ENCODE data around the gene BAZ2B.

The BAZ2B gene

DNA sequence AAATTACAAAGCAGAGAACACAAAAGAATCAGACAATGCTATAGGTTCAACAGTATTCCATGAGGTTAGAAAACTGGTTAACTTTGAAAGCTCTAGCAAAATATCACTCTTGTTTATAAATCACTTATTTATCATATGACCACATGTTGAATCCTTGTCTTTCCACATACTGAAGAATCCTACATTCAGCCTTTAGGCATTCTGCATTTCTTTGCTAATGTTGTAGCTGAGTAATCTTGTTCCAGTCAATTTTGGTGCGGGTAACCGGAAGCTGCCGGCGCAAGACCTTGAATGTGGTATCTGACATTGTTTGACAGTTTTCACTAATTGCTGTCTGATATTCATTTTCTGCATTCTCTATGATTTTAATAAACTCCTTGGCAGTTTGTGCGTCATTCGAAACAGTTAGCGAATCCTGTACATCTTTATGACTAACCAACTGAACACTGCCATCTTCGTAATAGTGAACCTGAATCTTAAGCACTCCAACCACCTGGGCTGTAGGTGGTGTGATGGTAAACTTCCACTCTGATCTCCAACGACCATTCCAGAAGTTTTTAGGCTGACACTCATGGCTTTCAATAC is 154.1 kb downstream of the BAZ2B start:
- DNase-seq (ENCODE audit: low read depth in 2 of 2) = no peak

DNA sequence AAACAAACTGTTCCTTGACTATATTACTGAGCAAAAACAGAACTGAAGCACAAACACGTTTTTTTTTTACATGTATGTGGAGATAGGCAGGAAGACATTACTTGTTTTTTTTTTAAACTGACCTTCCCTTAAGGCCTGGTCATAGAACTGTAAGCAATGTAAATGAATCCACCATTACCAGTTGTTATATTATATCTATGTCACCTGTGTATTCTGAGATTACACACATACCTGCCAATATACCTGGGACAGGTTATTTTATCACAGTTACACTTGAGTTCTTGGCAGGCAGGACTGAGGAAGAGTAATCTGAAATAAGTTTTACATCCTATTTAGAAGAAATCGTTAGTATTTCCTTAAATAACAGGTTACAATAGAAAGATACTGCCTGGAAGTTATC is 155.3 kb downstream of the BAZ2B start:
- no peak for DNase-seq (ENCODE audit: low read depth in 2 of 2)

DNA sequence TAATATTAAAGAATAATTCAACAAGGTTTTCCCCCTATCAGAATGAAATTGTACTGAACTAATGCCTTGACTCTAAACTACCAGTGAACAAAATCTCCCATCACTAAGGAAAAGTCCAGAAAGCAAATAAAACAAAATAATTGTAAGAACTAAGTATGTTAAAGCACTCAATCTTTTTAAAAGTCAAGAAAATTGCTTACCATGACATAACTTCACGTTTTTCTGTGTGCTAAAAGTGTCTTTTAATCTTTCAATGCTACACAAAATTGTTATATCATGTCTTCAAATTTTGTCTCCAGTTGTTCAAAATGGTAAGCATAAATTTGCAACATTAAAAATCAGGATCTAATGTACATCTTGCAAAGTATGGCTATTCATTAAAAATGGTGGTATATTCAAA is 156.1 kb downstream of the BAZ2B start:
- DNase-seq (ENCODE audit: low read depth in 2 of 2) = no peak

DNA sequence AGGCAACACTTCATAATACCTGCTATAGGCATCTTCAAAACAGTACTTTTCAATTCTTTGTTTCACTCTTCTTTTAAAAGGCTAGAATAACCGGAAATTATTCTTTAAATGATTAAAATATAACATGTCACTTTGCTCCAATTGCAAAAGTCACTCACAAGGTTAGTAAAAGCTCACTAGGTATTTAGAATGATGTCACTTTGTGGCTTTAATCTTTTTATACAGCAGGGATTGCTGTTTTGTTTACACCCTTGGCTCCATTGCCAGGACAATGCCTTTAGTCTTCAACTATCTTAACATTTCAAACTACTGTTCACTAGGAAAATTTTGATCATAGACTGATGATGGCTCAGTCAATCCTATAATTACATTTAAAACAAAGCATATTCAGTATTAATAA is 157.1 kb downstream of the BAZ2B start:
- DNase-seq (ENCODE audit: low read depth in 2 of 2) = no peak

DNA sequence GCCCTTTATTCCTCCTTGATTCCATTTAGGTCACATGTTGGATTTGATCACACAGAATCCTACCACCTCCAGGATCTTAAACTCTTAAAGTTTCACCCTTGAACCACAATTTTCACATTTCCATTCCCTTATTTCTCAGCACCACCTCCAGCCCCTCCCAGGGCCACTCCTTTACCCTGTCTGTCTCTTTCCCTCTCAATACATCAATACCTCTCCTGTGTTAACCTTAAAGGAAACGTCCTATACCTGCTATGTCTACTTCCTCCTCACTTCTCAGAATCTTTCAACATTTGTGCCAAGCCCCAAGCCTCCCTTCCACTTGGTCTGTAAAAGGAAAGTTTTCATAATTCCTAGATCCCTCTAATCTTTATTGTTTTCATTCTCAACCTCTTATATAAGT is 158.8 kb downstream of the BAZ2B start:
- DNase-seq (ENCODE audit: low read depth in 2 of 2) = no peak

DNA sequence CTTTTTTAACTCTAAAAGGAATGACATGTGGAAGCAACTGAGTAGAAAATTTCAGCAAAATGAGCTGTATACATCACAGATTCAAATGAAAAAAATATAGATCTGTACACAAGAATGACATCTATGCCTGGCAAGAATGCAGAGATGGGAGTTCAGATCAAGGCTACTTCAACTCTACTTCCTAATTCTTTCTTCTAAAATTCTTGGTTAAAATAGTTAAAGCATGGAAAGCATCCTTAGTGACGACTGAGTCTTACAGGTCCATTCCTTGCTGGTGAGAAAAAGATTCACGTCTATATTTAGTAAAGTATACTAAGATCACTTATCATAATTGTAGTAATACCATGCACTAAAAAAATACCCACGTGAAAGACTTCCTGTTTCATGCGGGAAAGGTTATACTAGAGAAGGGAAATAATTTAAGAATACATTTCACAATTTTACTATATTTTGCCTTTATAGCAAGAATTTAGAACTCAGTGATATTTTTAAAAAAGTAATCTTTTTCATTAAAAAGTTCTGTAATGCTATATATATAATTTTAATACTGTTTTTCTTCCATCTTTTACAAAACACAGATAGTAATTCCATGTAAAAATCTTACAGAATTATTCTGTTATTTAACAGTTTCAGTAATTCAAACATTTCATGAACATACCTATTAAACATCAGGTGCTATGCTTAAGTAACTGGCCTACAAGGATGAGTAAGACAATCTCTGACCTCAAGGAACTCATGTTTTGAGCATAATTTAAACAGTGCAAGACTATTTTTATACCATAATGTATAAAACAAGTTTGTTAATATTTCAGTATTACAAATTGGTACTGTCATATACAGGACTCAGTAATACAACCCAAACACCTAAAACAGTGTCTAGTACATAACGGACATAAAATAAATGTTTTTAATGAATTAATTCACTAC is 159.6 kb downstream of the BAZ2B start:
- no peak for DNase-seq (ENCODE audit: low read depth in 2 of 2)

DNA sequence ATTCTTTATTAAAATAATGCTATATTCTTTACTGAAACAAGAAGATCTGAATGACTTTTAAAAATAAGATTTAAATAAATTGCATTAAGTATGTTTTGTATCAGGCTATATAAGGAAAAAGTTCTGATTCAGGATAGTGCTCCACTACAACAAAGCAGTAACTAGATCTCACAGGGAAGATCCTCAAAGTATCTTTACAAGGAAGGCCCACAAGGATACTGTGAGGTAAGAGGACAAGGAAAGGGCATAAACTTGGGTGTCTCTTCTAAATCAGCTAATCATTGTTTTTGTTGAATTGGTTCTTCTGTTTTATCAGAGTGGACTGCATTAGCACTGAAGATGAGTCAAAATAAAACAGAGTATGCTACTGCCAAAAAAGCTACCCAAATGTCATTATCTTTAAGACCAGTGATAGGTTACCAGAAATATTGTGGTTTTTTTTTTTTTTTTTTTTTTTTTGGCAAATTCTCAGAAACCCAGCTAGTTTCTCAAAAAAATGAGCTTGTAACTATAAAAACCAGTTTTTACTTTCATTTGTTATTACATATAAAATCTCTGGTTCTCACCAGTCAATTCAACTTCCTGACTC is 160.9 kb downstream of the BAZ2B start:
- DNase-seq (ENCODE audit: low read depth in 2 of 2) = no peak

DNA sequence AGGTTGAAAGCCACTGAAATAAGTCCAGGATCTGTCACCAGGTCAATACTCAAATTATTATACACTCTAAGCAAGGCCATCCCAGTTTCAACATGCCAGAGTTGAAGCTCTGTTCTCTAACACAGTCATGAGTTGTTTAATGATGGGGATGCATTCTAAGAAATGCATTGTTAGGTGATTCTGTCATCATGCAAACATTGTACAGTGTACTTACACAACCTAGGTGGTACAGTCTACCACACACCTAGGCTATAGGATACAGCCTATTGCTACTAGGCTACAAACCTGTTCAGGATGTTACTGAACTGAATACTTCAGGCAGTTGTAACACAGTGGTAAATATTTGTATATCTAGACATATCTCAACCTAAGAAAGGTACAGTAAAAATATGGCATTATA is 162.2 kb downstream of the BAZ2B start:
- DNase-seq (ENCODE audit: low read depth in 2 of 2) = no peak

DNA sequence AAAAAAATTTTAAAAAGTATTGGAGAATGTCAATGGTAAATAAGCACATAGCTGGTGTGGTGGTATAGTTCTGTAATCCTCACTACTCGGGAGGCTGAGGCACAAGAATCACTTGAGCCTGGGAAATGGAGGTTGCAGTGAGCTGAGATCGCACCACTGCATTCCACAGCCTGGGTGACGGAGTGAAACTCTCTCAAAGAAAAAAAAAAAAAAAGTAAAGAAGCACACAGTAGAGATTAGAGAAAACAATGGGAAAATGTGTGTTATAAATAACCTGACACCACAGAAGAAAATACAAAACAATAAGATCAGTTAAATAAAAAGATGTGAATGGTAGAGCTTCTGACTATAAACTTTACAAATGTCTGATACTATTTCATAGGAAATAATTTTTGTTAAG is 166.2 kb downstream of the BAZ2B start:
- DNase-seq (ENCODE audit: low read depth in 2 of 2) = no peak

DNA sequence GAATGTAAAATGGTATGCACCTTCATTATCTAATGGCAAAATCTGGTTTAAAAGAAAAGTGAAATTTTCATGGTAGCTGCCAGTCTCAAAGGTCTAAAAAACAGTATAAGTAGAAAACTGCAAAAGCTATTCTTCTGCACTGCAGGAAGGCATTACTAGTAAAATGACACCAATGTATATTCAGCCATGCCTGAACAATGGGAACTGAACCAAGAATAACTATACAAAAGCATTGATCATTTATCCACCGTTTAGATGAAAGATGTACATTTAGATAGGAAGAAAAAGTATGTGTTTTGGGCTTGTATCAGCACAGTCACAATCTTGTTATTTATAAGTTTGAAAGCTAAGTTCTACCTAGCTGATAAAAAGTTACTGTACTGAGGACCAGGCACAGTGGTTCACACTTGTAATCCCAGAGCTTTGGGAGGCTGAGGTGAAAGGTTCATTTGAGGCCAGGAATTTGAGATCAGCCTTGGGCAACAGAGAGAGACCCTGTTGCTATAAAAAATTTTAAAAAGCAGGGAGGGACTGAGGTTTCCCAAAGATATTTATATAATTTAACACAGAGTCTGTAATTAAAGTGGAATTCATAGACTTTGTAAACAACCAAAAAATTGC is 166.7 kb downstream of the BAZ2B start:
- DNase-seq (ENCODE audit: low read depth in 2 of 2) = no peak

DNA sequence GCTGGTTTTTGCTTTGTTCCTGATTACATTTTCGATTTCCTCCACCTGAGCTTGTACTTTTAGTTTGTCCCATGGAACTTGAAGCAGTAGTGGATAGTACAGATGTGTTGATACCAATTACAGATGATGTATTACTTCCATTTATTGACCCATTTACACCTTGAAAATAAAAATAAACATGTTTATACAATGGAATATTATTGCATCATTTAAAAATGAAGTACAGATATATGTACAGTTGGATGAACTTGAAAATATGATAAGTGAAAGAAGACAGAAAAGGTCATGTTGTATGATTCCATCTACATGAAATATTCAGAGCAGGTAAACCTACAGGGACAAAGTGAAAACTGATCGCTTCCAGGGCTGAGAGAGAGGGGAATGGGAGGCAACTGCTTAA is 169.5 kb downstream of the BAZ2B start:
- DNase-seq (ENCODE audit: low read depth in 2 of 2) = no peak

DNA sequence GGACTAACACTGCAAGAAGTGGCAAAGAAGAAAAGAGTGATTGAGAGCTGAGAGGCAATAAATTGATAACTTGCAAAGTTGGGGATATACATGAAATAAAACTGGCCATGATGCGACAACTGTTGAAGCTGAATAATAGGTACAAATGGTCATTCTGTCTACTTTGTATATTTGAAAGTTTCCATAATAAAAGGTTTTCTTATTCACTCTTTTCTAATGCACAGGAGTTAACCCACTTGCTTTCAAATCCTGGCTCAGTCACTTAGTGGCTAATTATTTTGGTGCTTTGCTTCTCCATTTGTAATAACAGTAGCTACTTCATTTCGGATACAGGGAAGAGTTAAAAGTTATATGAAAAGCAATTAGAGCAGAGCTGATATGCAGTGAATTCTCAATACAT is 170.1 kb downstream of the BAZ2B start:
- DNase-seq (ENCODE audit: low read depth in 2 of 2) = no peak

DNA sequence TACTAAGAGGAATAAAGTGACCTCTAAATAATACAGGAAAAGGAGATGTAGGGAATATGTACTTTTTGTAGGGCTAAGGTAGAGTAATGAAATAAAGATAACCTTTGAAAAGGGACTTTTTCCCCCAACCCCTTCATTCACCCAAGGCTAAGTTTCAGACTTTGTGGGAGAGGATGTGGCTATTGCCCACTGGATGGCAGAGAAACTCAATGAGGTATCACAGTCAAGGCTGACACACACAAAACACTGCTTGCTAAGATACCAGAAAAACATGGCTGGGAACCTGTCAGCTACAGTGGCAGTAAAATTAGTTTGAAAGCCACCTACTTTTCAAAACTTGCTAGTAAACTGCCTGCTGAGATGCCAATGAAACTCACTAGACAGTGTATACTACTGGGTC is 171.0 kb downstream of the BAZ2B start:
- no peak for DNase-seq (ENCODE audit: low read depth in 2 of 2)

DNA sequence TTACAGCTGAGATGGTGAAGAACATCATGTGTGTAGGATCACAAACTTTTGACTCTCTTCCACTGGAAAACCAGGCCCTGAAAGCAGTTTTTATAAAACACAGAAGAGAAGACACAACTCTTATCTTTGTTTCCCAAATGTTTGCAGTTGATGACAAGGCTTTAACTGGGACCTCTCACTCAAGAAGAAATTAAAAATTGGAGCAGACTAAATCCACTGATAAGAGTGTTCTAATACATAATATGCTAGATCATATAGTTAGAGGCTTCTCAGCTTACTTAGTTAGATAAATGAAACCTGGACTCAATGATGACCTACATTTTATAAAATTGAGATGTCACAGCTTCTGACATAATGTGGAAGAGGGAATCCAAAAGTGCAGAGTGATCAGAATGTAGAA is 171.6 kb downstream of the BAZ2B start:
- no peak for DNase-seq (ENCODE audit: low read depth in 2 of 2)

DNA sequence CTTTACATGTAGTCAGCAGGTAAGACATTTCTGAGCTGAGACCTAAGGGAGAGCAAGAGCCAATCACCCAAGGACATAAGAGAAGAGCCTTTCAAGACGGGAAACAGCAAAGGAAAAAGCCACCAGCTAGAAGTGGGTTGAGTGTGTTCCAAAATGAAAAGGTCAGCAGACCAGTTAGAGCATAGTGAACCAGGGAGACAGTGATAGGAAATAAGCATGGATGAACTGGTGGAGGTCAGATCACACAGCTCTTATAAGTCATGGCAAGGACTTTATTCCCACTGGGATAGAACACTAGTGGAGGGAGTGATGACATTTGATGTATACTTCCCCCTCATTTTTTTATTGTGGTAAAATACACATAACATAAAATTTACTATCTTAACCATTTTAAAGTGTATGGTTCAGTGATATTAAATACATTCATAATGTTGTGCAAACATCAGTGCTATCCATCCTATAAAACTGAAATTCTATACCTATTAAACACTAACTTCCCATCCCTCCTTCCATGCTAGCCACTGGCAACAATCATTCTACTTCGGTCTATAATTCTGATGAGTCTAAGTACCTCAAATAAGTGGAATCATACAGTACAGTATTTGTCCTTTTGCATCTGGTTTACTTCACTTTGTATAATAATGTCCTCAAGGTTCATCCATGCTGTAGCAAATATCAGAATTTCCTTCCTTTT is 174.0 kb downstream of the BAZ2B start:
- DNase-seq (ENCODE audit: low read depth in 2 of 2) = no peak

DNA sequence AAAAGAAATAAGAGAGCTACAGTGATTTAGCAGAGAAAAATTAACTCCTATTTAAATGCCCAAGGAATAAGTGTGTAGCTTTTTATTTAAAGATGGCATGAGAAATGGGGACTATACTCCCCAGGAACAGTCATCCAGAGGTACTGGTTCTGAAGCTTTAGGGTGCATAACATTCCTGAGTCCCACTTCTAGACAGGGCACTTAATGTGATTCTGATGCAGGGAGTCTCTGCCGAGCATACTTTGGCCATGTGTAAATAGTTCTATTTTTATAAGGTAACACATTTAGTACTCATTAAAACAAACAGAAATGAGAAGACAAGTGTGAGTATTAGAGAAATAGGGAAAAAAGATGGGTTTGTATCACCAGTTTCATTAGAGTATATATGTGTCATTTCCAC is 175.2 kb downstream of the BAZ2B start:
- DNase-seq (ENCODE audit: low read depth in 2 of 2) = no peak

DNA sequence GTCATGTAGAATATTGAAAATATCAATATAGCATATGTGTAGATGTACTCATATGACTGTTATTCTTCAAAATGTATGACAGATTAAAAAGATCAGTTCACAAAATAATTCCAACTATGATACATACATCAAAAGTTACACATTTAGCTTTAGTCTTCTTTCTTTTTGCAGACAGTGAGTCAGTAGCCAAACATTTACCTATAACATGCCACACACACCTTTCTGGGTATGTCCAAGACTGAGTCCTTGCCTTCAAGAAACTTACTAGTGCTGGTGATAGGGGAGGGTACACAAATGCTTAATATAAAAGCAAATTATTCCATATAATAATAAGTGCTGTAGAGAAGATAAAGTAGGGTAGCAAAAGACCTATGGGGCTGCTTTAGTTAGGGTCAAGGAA is 176.9 kb downstream of the BAZ2B start:
- no peak for DNase-seq (ENCODE audit: low read depth in 2 of 2)

DNA sequence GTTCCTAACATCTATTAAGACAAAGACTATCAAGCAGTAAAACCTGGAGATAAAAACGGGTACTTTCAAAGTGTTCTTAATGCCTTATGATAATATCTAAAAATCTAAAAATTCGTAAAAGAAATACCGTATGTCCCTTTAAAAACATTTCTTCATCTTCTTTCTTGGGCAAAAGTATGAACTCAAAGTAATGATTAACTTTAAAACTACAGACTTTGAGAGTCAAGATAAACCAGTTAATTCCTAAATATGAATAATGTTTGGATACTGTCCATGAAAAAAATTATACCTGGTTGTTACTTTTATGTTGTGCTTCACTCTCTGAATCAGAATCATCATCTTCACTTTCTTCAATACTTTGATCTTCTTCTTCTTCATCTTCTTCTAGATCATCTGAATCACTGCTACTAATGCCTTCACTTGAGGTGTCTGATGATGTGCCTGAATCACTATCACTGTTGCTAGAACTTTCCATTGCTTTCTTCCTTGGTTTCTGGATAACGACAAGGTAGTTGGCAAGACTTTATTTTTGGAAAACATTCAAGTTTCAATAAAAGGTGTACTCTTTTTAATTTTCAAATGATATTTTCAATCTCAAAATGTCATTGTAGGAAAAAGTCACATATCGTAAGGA is 177.5 kb downstream of the BAZ2B start:
- DNase-seq (ENCODE audit: low read depth in 2 of 2) = no peak

DNA sequence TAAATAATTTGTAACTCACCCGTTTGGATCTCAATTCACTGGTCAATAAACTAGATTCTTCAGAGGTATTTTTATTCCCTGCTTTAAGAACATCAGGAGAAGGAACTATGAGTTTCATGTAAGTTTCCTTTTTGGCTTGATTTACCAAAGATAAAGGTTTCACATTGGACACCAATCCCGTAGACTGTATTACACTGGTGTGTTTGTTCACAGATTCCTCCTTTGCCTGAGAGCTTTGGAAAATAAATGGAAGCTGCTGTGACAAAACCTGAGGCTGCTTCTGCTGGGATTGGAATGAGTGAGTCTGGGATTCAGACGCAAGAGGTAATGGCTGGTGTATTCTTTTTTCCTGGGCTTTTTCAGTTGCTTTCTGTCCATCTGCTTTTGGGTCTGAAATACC is 178.1 kb downstream of the BAZ2B start:
- DNase-seq (ENCODE audit: low read depth in 2 of 2) = no peak

DNA sequence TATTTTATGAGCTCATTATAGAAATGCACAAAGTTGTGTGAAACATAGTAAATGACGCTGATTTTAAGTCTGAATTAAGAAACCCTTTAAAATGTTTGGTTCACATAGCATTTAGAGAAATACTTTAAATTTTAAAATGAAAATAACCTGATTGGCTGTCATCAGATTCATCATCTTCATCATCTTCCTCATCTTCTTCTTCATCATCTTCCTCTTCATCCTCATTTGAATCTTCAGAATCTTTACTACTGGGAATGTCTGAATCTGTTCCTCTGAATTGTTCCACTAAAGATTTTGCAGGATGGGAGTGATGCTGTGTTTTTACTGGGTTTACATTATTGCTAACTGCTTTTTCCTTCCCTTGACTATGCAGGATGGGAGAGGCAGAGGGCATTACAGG is 183.7 kb downstream of the BAZ2B start:
- no peak for DNase-seq (ENCODE audit: low read depth in 2 of 2)

DNA sequence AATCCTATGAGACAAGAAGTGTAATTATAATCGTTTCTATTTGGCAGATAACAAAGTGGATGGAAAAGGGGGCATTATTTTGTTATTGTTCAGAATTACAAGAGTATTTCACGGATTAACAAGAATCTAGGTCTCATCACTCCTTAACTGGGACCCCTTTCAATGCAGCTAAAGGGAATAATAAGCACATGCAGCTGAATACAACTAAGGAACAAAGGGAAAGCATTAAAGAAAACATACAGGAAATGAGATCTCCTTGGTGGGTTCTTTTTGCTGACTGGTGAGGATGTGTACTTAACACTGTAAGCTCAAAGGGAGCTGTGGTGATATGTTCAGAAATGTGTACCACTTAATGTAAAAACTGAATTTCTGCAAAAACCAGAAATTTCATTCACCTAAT is 189.3 kb downstream of the BAZ2B start:
- DNase-seq (ENCODE audit: low read depth in 2 of 2) = no peak

DNA sequence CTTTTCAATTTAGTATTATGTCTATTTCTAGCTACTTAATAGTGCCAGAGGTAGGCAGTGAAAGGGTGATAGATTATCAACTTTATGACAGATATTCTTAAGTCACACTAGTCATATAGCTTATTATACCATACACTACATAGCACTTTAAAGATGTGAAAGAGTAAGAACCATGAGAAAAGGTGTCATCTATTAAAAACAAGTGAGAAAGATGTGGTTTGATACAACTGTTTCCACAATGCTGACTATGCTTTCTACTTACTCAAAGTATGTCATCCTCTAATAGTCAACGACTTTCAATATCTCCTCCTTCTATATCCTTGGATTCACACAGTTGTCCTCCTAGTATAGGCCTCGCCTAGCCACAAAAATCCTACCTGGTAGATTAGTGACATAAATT is 196.9 kb downstream of the BAZ2B start:
- DNase-seq (ENCODE audit: low read depth in 2 of 2) = no peak

All from stimulated activated CD8-positive, alpha-beta memory T cell treated with anti-CD3 and anti-CD28 coated beads, Interleukin-2, amount 100 ng/mL, for 1 hour (primary cell).